ENCODE measurements around the gene SNX13.

The SNX13 gene

GRCh38 chr7:17948526-17949238 lies 8.4 kb upstream of the SNX13 start:
- no peak for DNase-seq (ENCODE audit: insufficient read length, low spot score)
- no peak for FAIRE-seq

DNA sequence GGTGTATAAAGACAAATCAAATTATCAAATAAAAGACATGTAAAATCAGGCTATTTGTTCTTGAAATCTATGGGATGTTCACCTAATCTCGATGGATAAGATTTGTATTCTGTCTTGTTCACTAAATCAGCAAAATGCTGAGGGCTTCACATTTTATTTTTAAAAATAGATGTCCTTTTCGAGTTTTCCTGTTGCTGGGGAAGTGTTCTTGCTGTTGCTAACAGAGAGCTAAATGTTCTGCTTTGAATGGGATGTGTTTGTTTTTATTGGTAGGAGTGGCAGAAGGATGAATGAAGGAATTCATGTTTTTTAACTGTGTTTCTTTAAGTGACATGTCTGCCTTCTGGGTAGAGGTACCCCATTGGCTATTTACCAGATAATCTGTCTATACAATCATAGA lies 7.3 kb upstream of the SNX13 start:
- DNase-seq (ENCODE audit: insufficient read length, low spot score) (no peak), FAIRE-seq (no peak)

- no peak for DNase-seq (ENCODE audit: insufficient read length, low spot score)
- no peak for FAIRE-seq
Measured at GRCh38 chr7:17946591-17946990, 6.3 kb upstream of the SNX13 start.

GRCh38 chr7:17944720-17945119 lies 4.4 kb upstream of the SNX13 start:
- DNase-seq (ENCODE audit: insufficient read length, low spot score) (no peak), FAIRE-seq (no peak)

DNA sequence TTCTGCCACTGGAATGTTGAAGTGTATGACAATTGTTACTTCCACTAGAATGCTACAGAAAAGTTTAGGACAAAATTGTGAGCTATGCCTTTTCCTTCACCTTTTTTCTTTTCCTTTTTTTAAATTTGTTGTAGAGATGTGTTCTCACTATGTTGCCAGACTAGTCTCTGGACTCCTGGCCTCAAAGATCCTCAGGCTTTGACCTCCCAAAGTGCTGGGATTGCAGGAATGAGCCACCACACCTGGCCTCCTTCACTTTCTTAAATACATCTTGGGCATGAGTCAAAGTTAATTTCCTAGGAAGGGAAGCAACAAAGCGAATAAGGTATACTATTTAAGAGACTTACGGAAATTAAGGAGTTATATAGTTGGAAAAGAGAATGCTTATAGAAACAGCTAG lies 2.7 kb upstream of the SNX13 start:
- FAIRE-seq, result no peak
- no peak for DNase-seq (ENCODE audit: insufficient read length, low spot score)

GRCh38 chr7:17942231-17942630 lies 1.9 kb upstream of the SNX13 start:
- FAIRE-seq (no peak), DNase-seq (ENCODE audit: insufficient read length, low spot score) (no peak)

- DNase-seq (ENCODE audit: insufficient read length, low spot score) (peak; percentile 17), FAIRE-seq (no peak)
Measured at GRCh38 chr7:17940951-17941431, 697 bp upstream of the SNX13 start.

- FAIRE-seq, result no peak
- DNase-seq (ENCODE audit: insufficient read length, low spot score), result peak; percentile 37
Measured at GRCh38 chr7:17939606-17940301, 540 bp downstream of the SNX13 start.

GRCh38 chr7:17939211-17939605 lies 1.1 kb downstream of the SNX13 start:
- FAIRE-seq, result no peak
- DNase-seq (ENCODE audit: insufficient read length, low spot score), result peak; percentile 26

- DNase-seq (ENCODE audit: insufficient read length, low spot score) (no peak), FAIRE-seq (no peak)
Measured at GRCh38 chr7:17937506-17938120, 2.7 kb downstream of the SNX13 start.

DNA sequence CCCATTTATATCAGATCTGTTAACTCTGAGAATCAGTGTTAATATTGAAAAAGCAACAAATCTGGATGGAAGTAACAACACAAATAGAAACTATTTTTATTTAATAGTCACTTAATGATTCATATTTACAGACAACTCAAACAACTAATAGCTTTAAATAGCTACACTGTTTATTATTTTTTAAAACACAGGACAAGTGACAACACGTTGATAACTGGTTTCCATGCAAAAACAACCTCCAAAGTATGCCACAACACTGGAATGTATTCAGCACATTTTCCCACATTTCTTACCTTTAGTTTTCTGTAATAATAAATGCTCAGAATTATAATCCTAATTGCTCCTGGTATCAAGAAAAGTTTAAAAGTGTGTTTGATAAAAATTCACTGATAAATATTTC lies 4.0 kb downstream of the SNX13 start:
- DNase-seq (ENCODE audit: insufficient read length, low spot score) (no peak), FAIRE-seq (no peak)

GRCh38 chr7:17934612-17935240 lies 5.6 kb downstream of the SNX13 start:
- DNase-seq (ENCODE audit: insufficient read length, low spot score), result no peak
- FAIRE-seq, result no peak

- FAIRE-seq, result no peak
- no peak for DNase-seq (ENCODE audit: insufficient read length, low spot score)
Measured at GRCh38 chr7:17934094-17934493, 6.2 kb downstream of the SNX13 start.

DNA sequence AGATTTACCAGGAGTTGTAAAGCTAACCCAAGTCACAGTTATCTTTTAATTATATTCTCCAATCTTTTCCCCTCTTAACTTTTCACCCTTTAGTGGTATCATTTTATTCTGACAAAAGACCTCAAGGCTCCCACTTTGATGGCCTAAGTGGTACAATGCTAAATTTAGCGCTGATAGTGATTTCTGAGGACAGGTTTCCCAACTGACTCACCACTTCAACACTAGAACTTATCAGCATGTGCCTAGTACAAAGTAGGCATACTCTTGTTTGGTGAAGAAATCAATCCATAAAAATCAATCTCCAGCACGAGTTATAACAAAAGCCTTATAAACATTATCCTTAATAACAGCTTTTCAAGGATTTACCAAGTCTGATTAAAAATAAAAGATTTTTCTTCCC lies 7.5 kb downstream of the SNX13 start:
- FAIRE-seq, result no peak
- no peak for DNase-seq (ENCODE audit: insufficient read length, low spot score)

- DNase-seq (ENCODE audit: insufficient read length, low spot score) (no peak), FAIRE-seq (no peak)
Measured at GRCh38 chr7:17931069-17931468, 9.2 kb downstream of the SNX13 start.

DNA sequence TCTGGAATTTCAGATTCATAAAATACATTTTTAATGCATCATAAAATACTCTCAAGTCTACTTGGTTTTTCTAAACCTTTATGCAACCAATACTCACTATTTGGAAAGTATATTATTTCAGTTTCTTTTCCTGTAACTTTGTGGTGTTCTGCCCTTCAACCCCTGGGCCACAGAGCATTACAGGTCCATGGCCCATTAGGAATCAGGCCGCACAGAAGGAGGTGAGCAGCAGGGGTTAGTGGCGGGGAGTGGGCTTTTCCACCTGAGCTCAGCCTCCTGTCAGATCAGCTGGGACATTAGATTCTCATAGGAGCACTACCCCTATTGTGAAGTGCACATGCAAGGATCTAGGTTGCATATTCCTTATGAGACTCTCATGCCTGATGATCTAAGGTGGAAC lies 9.7 kb downstream of the SNX13 start:
- FAIRE-seq (no peak), DNase-seq (ENCODE audit: insufficient read length, low spot score) (no peak)

DNA sequence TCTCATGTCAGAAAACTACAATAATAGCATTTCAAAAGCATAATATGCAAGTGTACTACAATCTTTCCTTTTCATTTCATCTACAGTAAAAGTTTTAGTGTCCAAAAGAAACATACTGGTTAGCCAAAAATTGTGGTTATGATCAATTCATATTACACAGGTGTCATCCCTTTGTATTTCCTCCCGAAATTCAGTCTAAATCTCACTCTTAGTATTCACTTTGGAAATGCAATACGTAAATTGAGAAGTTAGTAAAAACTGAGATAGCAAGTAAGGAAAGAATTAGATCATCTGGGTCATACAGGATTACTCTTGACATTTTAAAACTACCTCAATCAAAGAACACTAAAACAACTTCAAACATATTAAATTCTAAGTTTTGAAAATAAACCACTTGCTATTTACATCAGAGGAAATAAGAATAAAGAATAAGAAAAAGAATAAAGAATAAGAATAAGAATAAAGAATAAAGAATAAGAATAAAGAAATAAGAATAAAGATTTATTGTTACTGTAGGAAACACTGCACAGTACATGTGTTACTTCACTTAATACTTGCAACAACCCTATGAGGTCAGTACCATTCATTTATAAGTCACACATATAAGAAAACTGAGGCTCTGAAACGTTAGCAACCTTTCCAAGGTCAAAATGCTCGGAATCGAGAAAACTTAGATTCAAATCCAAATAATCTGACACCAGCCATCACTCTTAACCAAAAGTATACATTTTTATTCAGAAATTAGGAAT lies 10.5 kb downstream of the SNX13 start:
- no peak for FAIRE-seq

DNA sequence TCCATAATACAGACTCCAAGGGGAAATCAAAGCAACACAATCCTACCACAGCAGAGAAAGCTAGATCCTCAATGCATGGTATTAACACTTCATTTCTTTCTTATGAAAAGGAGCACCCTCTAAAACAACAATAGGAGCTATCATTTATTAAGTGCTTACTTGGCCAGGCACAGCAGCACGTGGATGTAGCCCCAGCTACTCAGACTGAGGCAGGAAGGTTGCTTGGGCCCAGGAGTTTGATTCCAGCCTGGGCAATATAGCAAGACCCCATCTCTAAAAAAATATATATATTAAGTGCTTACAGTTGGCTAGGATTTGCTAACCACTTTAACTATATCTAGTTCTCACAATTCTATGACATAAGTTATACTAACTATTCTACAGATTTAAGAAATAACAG lies 12.2 kb downstream of the SNX13 start:
- no peak for FAIRE-seq

More for the DNA sequence above, 10.5 kb downstream of the SNX13 start:
- no peak for DNase-seq (ENCODE audit: insufficient read length, low spot score)

GRCh38 chr7:17921857-17922416 lies 18.4 kb downstream of the SNX13 start:
- FAIRE-seq (no peak), DNase-seq (ENCODE audit: insufficient read length, low spot score) (no peak)

More for the DNA sequence above, 12.2 kb downstream of the SNX13 start:
- no peak for DNase-seq (ENCODE audit: insufficient read length, low spot score)

- FAIRE-seq (no peak), DNase-seq (ENCODE audit: insufficient read length, low spot score) (no peak)
Measured at GRCh38 chr7:17917842-17918241, 22.5 kb downstream of the SNX13 start.
